ENCODE results near the gene HYAL2. TPM values are rescaled to one million over a fixed set of nuclear protein-coding genes. Genes with fewer than 3 reads are reported as not detected.

The HYAL2 gene
- total and polyA plus RNA-seq, 9 of the 15 experiments (the other 6 are each of a cell fraction or from before 2014, with no cell fraction given): 0.36 to 22.7 (median 11.4) TPM; not detected in 1

DNA sequence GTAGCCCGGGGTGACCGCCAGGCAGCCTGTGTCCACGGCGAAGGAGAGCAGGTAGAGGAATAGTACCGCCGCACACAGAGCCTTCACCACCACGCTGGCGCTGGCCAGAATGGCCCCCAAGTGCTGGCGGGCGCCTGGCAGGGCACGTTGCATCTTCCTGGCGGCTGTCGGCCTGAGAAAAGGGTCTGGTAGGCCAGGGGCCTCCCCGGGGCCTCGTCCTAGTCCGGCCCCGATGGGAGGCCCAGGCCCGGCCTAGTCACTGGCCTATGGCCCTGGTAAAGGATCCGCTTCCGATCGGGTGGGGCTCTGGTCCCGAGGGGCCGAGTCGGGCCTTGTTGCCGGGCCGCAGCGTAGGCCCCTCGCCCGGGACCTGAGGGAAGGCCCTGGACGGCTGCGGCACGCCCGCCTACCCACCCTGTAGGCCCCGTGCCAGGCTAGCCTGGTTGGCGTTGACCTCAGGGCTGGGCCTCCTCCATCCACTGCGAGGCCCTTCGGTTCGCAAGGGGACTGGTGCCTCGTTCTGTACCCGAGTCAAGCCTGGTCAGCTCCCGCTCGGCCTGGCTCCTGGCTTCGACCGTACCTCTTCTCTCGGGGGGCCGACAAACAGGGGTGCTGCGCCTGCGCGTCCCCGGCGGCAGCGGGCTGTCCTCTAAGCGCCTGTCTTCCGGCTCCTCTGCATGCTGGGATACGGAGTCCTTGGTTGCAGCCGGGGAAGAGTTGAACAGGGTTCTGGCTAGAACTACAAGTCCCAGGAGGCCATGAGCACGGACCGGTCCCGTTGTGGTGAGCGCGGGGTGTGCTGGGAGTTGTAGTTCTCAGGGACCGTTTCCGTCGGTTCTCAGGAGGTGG lies 36.6 kb upstream of the HYAL2 start, which contains the start of gene TMEM115 (continued):
- TF ChIP-seq MTA2 (IDR thresholded peaks at IDR 0.05; ENCODE audit: low read depth) (no peak), XRCC4 (IDR thresholded peaks at IDR 0.05; ENCODE audit: extremely low read depth, insufficient read depth, insufficient read length) (no peak), CBFB (CRISPR knock-in tag; IDR thresholded peaks at IDR 0.05) (peak; percentile 60; the same call in 1 of the 2 replicates), CHD1 (IDR thresholded peaks at IDR 0.05; ENCODE audit: low read length) (no peak), MAZ (CRISPR knock-in tag; conservative IDR thresholded peaks at IDR 0.05 in 1 of 2, IDR thresholded peaks at IDR 0.05 in 1 of 2) (peak in 1 of 2 experiments; percentile 46; a peak in 2 of 4 replicates), ZNF444 (CRISPR knock-in tag; IDR thresholded peaks at IDR 0.05) (no peak), NUFIP1 (IDR thresholded peaks at IDR 0.05; ENCODE audit: partially characterized antibody) (no peak), TAF9B (IDR thresholded peaks at IDR 0.05; ENCODE audit: partially characterized antibody) (no peak), ZNF165 (CRISPR knock-in tag; IDR thresholded peaks at IDR 0.05; ENCODE audit: borderline replicate concordance) (no peak), EWSR1 (IDR thresholded peaks at IDR 0.05; ENCODE audit: borderline replicate concordance, low read depth, partially characterized antibody) (no peak), RNF2 (IDR thresholded peaks at IDR 0.05) (no peak)
- TF ChIP-seq, protein P1, sequence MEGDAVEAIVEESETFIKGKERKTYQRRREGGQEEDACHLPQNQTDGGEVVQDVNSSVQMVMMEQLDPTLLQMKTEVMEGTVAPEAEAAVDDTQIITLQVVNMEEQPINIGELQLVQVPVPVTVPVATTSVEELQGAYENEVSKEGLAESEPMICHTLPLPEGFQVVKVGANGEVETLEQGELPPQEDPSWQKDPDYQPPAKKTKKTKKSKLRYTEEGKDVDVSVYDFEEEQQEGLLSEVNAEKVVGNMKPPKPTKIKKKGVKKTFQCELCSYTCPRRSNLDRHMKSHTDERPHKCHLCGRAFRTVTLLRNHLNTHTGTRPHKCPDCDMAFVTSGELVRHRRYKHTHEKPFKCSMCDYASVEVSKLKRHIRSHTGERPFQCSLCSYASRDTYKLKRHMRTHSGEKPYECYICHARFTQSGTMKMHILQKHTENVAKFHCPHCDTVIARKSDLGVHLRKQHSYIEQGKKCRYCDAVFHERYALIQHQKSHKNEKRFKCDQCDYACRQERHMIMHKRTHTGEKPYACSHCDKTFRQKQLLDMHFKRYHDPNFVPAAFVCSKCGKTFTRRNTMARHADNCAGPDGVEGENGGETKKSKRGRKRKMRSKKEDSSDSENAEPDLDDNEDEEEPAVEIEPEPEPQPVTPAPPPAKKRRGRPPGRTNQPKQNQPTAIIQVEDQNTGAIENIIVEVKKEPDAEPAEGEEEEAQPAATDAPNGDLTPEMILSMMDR (IDR thresholded peaks at IDR 0.05 in 2 of 3, conservative IDR thresholded peaks at IDR 0.05 in 1 of 3; ENCODE audit: insufficient read depth in 2 of 3, low read depth in 1 of 3, low read length in 3 of 3): no peak
- TF ChIP-seq, protein P2, sequence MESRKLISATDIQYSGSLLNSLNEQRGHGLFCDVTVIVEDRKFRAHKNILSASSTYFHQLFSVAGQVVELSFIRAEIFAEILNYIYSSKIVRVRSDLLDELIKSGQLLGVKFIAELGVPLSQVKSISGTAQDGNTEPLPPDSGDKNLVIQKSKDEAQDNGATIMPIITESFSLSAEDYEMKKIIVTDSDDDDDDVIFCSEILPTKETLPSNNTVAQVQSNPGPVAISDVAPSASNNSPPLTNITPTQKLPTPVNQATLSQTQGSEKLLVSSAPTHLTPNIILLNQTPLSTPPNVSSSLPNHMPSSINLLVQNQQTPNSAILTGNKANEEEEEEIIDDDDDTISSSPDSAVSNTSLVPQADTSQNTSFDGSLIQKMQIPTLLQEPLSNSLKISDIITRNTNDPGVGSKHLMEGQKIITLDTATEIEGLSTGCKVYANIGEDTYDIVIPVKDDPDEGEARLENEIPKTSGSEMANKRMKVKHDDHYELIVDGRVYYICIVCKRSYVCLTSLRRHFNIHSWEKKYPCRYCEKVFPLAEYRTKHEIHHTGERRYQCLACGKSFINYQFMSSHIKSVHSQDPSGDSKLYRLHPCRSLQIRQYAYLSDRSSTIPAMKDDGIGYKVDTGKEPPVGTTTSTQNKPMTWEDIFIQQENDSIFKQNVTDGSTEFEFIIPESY (CRISPR knock-in tag; IDR thresholded peaks at IDR 0.05): no peak
- TF ChIP-seq, protein P3, sequence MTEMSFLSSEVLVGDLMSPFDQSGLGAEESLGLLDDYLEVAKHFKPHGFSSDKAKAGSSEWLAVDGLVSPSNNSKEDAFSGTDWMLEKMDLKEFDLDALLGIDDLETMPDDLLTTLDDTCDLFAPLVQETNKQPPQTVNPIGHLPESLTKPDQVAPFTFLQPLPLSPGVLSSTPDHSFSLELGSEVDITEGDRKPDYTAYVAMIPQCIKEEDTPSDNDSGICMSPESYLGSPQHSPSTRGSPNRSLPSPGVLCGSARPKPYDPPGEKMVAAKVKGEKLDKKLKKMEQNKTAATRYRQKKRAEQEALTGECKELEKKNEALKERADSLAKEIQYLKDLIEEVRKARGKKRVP (CRISPR knock-in tag; IDR thresholded peaks at IDR 0.05): no peak
- TF ChIP-seq, protein P4, sequence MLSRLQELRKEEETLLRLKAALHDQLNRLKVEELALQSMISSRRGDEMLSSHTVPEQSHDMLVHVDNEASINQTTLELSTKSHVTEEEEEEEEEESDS (CRISPR knock-in tag; IDR thresholded peaks at IDR 0.05): no peak
- TF ChIP-seq, protein P5, sequence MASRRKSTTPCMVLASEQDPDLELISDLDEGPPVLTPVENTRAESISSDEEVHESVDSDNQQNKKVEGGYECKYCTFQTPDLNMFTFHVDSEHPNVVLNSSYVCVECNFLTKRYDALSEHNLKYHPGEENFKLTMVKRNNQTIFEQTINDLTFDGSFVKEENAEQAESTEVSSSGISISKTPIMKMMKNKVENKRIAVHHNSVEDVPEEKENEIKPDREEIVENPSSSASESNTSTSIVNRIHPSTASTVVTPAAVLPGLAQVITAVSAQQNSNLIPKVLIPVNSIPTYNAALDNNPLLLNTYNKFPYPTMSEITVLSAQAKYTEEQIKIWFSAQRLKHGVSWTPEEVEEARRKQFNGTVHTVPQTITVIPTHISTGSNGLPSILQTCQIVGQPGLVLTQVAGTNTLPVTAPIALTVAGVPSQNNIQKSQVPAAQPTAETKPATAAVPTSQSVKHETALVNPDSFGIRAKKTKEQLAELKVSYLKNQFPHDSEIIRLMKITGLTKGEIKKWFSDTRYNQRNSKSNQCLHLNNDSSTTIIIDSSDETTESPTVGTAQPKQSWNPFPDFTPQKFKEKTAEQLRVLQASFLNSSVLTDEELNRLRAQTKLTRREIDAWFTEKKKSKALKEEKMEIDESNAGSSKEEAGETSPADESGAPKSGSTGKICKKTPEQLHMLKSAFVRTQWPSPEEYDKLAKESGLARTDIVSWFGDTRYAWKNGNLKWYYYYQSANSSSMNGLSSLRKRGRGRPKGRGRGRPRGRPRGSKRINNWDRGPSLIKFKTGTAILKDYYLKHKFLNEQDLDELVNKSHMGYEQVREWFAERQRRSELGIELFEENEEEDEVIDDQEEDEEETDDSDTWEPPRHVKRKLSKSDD (conservative IDR thresholded peaks at IDR 0.05; ENCODE audit: low read length): no peak
